Measurements from ENCODE around the gene FKBP2. TPM values are rescaled to one million over a fixed set of nuclear protein-coding genes. Genes with fewer than 3 reads are reported as not detected.

FKBP2 gene
- total and polyA plus RNA-seq, 2 of the 4 experiments (the other 2 are of a cell fraction) = 36.2 to 76.4 TPM

DNA sequence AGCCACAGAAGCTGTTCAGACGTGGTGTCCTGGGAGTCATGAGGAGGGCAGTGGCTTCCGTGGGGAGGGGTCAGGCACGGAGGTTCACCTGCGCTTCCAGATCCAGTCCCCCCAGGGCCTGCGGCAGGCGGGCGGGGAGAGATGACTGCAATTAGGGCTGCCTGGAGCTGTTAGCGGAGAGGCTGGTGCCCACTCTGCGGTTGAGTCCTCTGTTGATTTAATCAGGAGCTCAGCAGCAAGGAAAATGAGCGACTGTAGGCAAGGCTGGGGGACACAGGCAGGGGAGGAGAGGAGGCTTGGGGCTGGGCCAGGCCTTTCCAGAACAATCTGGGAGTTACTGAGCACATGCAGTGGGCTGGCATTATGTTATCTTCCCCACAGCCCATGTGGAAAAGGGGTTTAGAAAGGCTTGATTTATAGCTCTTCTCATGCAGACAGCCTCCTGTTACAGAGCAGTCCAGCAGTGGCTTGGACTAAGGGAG, 23.5 kb downstream of the FKBP2 start:
- no peak overlapping the region for H4K8ac ChIP-seq (ENCODE audit: low read depth in 2 of 2, low read length in 2 of 2)
- no peak overlapping the region for H3K56ac ChIP-seq (ENCODE audit: extremely low read depth, insufficient read depth, low read length)
- no peaks in the 10 kb centered on the region for H4K20me1 ChIP-seq (ENCODE audit: insufficient read depth, low read length)
- H3K4me2 ChIP-seq (ENCODE audit: low read depth, low read length) = no peak overlapping the region
- ChIA-PET POLR2A (ENCODE audit: unreplicated experiment) (interaction anchor here (0.5 kb wide), 1 partner anchor 12 kb away, joined by 3 read pairs; no protein-coding TSS in a partner anchor), CTCF (no interaction called here)
- no peak overlapping the region for H3K9ac ChIP-seq (ENCODE audit: low read depth, low read length)
- no peak overlapping the region for H2AK9ac ChIP-seq (replicated peaks; ENCODE audit: low read depth, low read length, poor library complexity)
- 0 out of 2 replicates have a peak, but pooled peaks cover 5% of the 10 kb centered on the region for H3K9me1 ChIP-seq (ENCODE audit: insufficient read depth, low read length)
- H3K4ac ChIP-seq (ENCODE audit: low read depth, low read length) = no peak overlapping the region
- peaks cover 44% of the 10 kb centered on the region for H3K36me3 ChIP-seq (ENCODE audit: control insufficient read depth, insufficient read depth, low read length)
- no peaks in the 10 kb centered on the region for H3K9me3 ChIP-seq (ENCODE audit: control insufficient read depth, insufficient read depth, low read length)
- H4K5ac ChIP-seq (ENCODE audit: low read depth, low read length) = no peak overlapping the region
- no peak overlapping the region for H2BK5ac ChIP-seq (ENCODE audit: low read depth, low read length, poor library complexity, severe bottlenecking)
- no peak overlapping the region for H3K27ac ChIP-seq (ENCODE audit: insufficient read depth, low read length)
- intact Hi-C loops (cut with micrococcal nuclease) = no loop called here
- no peak overlapping the region for H2BK120ac ChIP-seq (ENCODE audit: low read depth, low read length)
- no peak overlapping the region for H3K4me3 ChIP-seq (ENCODE audit: insufficient read depth, low read depth, low read length)
- no peak overlapping the region for H3K23ac ChIP-seq (ENCODE audit: low read depth, low read length)
- no peak for TF ChIP-seq CHD1 (IDR thresholded peaks at IDR 0.05; ENCODE audit: low read depth, low read length)
- no peak for TF ChIP-seq MXI1 (IDR thresholded peaks at IDR 0.05; ENCODE audit: borderline replicate concordance, low read depth, low read length)
- no peak for TF ChIP-seq CEBPB (IDR thresholded peaks at IDR 0.05; ENCODE audit: low read depth, low read length)
- no peak for TF ChIP-seq RAD21 (IDR thresholded peaks at IDR 0.05; ENCODE audit: low read length)
- TF ChIP-seq, protein P1, sequence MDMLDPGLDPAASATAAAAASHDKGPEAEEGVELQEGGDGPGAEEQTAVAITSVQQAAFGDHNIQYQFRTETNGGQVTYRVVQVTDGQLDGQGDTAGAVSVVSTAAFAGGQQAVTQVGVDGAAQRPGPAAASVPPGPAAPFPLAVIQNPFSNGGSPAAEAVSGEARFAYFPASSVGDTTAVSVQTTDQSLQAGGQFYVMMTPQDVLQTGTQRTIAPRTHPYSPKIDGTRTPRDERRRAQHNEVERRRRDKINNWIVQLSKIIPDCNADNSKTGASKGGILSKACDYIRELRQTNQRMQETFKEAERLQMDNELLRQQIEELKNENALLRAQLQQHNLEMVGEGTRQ (IDR thresholded peaks at IDR 0.05; ENCODE audit: low read depth, low read length) = no peak
- TF ChIP-seq FOS (IDR thresholded peaks at IDR 0.05; ENCODE audit: low read depth, low read length) = no peak
- no peak for TF ChIP-seq POLR2A (IDR thresholded peaks at IDR 0.05; ENCODE audit: low read depth, low read length)
- no peak for TF ChIP-seq NFE2L2 (IDR thresholded peaks at IDR 0.05; ENCODE audit: low read depth, low read length)
- in situ Hi-C loops (cut with MboI; ENCODE audit: low sequenced_read_pairs) = no loop called here
- no peaks in the 10 kb centered on the region for H3K27me3 ChIP-seq (ENCODE audit: control insufficient read depth, insufficient read depth, low read length)
- H3K14ac ChIP-seq (replicated peaks; ENCODE audit: low read depth, low read length) = no peak overlapping the region
- no peak overlapping the region for H2AK5ac ChIP-seq (ENCODE audit: low read depth, low read length)
- 92% methylated on average over 8 of the region's 10 CpGs; no CpG with 5 or more reads in 1 of the 2 experiments for WGBS, 2 experiments (ENCODE audit: extremely low coverage in 2 of 2, insufficient read length in 1 of 2)
- H2BK20ac ChIP-seq (ENCODE audit: low read depth, low read length) = no peak overlapping the region
- H3K79me1 ChIP-seq (ENCODE audit: low read depth in 1 of 2, low read length in 2 of 2) = peaks cover 4 to 35% of the 10 kb centered on the region in 2 experiments; a peak in 2 of 4 replicates
- BruUV-seq (replicated peaks) = no TSS peak
- H2BK15ac ChIP-seq (ENCODE audit: low read depth, low read length) = no peak overlapping the region
- no peak overlapping the region for H2AFZ ChIP-seq (replicated peaks; ENCODE audit: low read length, poor library complexity)
- no peak for ATAC-seq (ENCODE audit: low read depth)
- H4K91ac ChIP-seq (ENCODE audit: insufficient read depth, low read depth, low read length) = no peak overlapping the region
- peaks cover 16% of the 10 kb centered on the region for H3K4me1 ChIP-seq (ENCODE audit: control insufficient read depth, insufficient read depth, low read length)
- no peak overlapping the region for H3K18ac ChIP-seq (ENCODE audit: low read depth, low read length)
- dilution Hi-C loops (cut with HindIII; ENCODE audit: low sequenced_read_pairs, unreplicated experiment) = no loop called here
- DNase-seq = no peak
